HG03045 (cell line): ENCODE results near the gene COPS9.

ENCODE experiments used
- ATAC-seq: cut with Tn5 transposase; IDR thresholded peaks from one replicate; pipeline ENCODE4 v1.9.1; 2021; ENCODE audit warnings: mild to moderate bottlenecking, moderate library complexity; ENCODE audit not compliant: unreplicated experiment

COPS9 gene

GRCh38 chr2:240166761-240167587 is 30.9 kb upstream of the COPS9 start:
- ATAC-seq: no peak

- no peak for ATAC-seq
Measured at GRCh38 chr2:240166191-240166590, 30.1 kb upstream of the COPS9 start.

GRCh38 chr2:240165661-240166060 is 29.6 kb upstream of the COPS9 start:
- no peak for ATAC-seq

GRCh38 chr2:240165034-240165433 is 28.9 kb upstream of the COPS9 start:
- no peak for ATAC-seq

- ATAC-seq: no peak
Measured at GRCh38 chr2:240164586-240164985, 28.5 kb upstream of the COPS9 start.

GRCh38 chr2:240163844-240164574 is 27.9 kb upstream of the COPS9 start:
- ATAC-seq: no peak

- no peak for ATAC-seq
Measured at GRCh38 chr2:240162939-240163714, 27.0 kb upstream of the COPS9 start.

GRCh38 chr2:240162531-240162930 is 26.4 kb upstream of the COPS9 start:
- no peak for ATAC-seq

GRCh38 chr2:240162032-240162431 is 25.9 kb upstream of the COPS9 start:
- ATAC-seq: no peak

- ATAC-seq: no peak
Measured at GRCh38 chr2:240161087-240161750, 25.1 kb upstream of the COPS9 start.

- ATAC-seq: no peak
Measured at GRCh38 chr2:240160291-240161086, 24.4 kb upstream of the COPS9 start.

GRCh38 chr2:240159251-240159839 is 23.2 kb upstream of the COPS9 start:
- no peak for ATAC-seq

- no peak for ATAC-seq
Measured at GRCh38 chr2:240157147-240157470, 21.0 kb upstream of the COPS9 start.

GRCh38 chr2:240156435-240157146 is 20.5 kb upstream of the COPS9 start:
- ATAC-seq: no peak

GRCh38 chr2:240155745-240156390 is 19.8 kb upstream of the COPS9 start:
- ATAC-seq: no peak

GRCh38 chr2:240155048-240155744 is 19.1 kb upstream of the COPS9 start:
- ATAC-seq: no peak

- ATAC-seq: no peak
Measured at GRCh38 chr2:240154606-240155005, 18.5 kb upstream of the COPS9 start.

GRCh38 chr2:240153418-240153817 is 17.3 kb upstream of the COPS9 start:
- ATAC-seq: no peak
